NB4 (cell line): ENCODE results near the gene IRF2BP1.

Source experiments
- DNase-seq: peaks from one replicate; pipeline ENCODE4 v3.0.0; 2010; ENCODE audit warnings: low read depth
- H3K4me3 ChIP-seq: one replicate; pipeline ENCODE4 v1.5.1; 2011; ENCODE audit warnings: mild to moderate bottlenecking, low read depth, low read length, moderate library complexity
- MYC ChIP-seq: IDR thresholded peaks from 2 replicates; pipeline ENCODE4 v1.6.1; 2011; ENCODE audit warnings: low read depth, low read length
- POLR2A ChIP-seq: IDR thresholded peaks from 2 replicates; pipeline ENCODE4 v1.6.1; 2011; ENCODE audit warnings: mild to moderate bottlenecking; ENCODE audit not compliant: insufficient read length; ENCODE audit errors: extremely low read depth
- TF ChIP-seq, protein P1 (sequence below): IDR thresholded peaks from 2 replicates; pipeline ENCODE4 v1.6.1; 2011; ENCODE audit warnings: low read depth, low read length
- TF ChIP-seq, protein P2 (sequence below): IDR thresholded peaks from one replicate; pipeline ENCODE4 v1.5.1; 2012; ENCODE audit warnings: low read depth, low read length

IRF2BP1 gene

DNA sequence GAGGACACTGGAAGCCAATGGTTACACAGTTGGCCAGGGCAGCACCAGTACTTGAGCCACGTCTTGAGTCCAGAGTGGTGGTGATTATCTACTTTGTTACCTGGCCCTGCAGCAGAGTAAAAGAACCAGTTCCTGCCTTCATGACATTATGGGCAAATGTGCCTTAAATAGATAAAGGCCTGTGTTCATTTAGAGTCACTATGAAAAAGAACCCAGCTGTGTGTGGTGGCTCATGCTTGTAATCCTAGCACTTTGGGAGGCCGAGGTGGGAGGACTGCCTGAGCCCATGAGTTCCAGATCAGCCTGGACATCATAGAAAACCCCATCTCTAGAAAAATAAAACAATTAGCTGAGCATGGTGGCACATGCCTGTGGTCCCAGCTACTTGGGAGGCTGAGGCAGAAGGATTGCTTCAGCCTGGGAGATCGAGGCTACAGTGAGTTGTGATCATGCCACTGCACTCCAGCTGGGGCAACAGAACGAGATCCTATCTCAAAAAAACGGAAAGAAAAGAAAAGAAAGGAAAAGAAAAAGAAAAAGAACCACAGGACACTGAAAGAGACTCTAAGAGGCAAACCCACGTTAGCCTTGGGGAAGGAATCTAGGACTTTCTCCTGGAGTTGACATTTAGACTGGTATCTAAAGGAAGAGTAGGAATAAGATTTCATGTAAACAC, 3.4 kb upstream of the IRF2BP1 start:
- peak; percentile 4 for DNase-seq
- no peak overlapping the region for H3K4me3 ChIP-seq
- TF ChIP-seq, protein P1, sequence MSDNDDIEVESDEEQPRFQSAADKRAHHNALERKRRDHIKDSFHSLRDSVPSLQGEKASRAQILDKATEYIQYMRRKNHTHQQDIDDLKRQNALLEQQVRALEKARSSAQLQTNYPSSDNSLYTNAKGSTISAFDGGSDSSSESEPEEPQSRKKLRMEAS, result no peak
- TF ChIP-seq, protein P2, sequence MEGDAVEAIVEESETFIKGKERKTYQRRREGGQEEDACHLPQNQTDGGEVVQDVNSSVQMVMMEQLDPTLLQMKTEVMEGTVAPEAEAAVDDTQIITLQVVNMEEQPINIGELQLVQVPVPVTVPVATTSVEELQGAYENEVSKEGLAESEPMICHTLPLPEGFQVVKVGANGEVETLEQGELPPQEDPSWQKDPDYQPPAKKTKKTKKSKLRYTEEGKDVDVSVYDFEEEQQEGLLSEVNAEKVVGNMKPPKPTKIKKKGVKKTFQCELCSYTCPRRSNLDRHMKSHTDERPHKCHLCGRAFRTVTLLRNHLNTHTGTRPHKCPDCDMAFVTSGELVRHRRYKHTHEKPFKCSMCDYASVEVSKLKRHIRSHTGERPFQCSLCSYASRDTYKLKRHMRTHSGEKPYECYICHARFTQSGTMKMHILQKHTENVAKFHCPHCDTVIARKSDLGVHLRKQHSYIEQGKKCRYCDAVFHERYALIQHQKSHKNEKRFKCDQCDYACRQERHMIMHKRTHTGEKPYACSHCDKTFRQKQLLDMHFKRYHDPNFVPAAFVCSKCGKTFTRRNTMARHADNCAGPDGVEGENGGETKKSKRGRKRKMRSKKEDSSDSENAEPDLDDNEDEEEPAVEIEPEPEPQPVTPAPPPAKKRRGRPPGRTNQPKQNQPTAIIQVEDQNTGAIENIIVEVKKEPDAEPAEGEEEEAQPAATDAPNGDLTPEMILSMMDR, result no peak
- TF ChIP-seq MYC, result no peak
- no peak for TF ChIP-seq POLR2A

DNA sequence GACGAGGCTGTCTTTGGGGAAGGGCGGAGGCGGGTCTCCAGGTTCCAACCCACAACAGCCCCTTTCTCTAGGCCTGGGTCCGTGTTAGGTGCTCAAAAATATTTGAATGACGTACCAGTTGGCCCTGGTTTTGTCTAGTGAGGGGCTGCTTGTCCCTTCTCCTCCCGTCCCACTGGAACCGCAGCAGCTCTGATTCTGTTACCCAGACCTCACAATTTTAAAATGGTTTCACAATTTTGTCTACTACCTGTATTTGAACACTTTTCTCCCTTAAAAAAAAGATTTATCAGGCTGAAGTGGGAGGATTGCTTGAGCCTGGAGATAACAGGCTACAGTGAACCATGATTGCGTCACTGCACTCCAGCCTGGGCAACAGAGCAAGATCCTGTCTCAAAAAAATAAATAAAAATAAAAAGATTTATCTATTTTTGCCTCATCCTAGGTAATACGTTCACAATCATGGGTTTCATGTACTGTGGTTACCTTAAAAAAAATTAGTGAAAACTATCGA, 1.3 kb upstream of the IRF2BP1 start:
- DNase-seq, result no peak
- no peak for TF ChIP-seq MYC
- TF ChIP-seq, protein P2, result no peak
- no peak for TF ChIP-seq POLR2A
- TF ChIP-seq, protein P1, result no peak
- peak overlapping the region; percentile 76 for H3K4me3 ChIP-seq

DNA sequence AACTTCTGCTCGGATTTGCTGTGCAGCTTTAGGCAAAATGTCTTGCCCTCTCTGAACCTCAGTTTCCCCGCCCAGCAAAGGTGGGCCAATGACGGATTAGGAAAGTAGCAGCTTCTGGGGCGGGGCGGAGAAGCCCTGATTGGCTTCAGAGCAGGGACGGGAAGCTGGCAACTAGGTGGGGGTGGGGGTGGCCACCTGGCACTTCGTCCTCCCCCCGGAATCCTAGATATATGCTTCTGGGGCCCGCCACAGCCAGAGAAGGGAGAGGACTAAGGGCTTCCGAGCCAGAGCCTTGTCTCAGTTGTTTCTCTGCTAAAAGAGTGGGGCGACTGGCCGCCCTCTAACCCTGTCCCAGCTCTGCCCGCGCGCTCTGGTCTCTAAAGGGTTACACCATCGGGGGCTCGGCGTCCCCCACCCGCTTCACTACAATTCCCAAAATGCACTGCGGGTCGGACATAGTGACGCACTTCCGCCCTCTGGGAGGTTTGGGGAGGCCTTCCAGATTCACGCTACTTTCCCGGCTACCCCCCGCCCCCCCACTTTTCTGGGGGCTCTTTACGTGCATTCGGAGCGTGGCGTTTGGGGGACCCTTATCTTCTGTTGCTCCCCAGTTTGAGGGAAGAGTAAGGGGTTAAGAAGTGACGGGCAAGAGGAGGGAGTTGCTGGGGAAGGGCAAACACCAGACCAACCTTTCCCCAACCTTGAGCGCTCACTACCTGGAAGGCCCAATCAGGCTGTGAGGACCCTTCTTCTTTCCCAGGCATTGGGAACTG, 672 bp upstream of the IRF2BP1 start:
- peak; percentile 98 for DNase-seq
- peak; percentile 60 for TF ChIP-seq POLR2A
- TF ChIP-seq, protein P1, result peak; percentile 70
- TF ChIP-seq, protein P2, result no peak
- TF ChIP-seq MYC, result peak; percentile 82
- H3K4me3 ChIP-seq, result peak overlapping the region; percentile 76

DNA sequence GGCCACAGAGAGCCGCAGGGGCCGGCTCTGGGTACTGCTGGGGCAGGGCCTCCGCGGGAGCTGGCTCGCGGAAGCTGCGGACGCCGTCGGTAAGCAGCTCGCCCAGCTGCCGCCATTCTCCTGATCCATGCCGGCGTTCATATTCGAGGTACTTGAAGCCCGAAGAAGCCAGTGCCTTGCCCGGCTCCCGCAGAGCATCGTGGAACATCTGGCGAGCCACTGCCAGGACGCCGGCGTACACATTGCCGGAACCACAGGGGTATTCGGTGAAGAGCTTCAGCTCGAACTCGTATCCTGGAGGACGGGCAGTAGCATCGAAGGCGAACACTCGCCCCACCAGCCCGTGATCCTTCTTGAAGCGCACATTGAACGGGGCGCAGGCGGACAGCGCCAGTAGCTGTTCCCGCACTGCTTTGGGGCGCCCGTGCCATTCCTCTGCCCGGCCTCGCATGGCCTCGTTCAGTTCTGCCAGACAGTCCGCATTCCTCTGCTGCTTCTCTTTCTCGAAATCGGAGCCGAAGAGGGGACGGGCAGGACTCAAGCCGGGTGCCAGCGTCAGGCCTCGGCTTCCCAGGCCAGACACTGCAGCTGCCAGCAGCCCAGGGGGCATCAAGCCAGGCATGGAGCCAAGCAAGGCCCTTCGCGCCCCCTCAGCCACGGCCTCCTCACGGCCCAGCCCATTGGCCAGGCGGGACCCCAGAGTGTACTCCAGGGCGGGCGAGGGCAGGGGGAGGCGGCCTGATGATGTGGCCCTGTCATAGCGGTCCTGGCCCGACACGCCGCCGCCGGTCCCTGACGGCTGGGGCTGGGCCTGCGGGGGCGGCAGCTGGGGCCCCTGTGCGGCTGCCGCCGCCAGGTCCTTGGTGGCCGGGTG, 1.0 kb downstream of the IRF2BP1 start:
- peak overlapping the region; percentile 72 for H3K4me3 ChIP-seq
- peak; percentile 75 for DNase-seq
- TF ChIP-seq, protein P1, result no peak
- TF ChIP-seq, protein P2, result no peak
- TF ChIP-seq MYC (no peak), POLR2A (no peak)

DNA sequence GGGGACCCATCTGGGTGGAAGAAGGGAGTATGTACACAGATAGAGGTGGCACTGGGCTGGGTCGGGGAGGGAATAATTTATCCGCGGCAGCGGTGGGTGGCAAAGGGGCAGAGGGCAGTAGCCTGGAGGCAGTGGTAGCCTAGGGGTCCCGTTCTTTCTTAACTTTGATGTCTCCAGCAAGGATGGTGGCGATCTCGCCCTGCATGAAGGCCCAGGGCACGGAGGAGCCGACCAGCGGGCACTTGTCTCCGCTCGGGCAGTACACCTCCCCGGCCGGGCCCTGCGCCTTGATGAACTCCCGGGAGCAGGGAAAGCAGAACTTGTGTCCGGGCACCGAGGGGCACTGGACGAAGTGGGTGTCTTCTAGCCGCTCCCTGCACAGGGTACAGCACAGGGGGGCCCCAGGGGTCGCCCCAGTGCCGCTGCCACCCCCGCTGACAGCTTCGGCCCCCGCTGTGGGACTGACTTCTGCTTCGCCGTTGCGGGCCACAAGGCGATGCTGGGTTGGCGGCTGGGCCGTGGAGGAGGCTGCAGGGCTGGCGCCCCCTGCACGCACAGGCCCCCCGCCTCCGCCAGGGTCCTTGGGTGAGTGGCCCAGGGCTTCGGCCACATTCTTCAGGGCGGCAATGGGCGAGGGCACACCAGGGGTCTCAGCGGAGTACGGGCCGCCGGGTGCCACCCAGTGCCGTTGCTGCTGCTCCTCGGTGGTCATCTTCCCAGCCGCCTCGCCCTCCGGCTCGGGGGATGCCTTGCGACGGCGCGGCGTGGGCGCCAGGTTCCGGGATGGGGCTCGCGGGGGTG, 1.9 kb downstream of the IRF2BP1 start:
- TF ChIP-seq POLR2A (no peak), MYC (no peak)
- TF ChIP-seq, protein P2, result no peak
- DNase-seq, result no peak
- peak overlapping the region; percentile 40 for H3K4me3 ChIP-seq
